HG03575 (cell line): ENCODE results near the gene MSMP.

Experiments
- ATAC-seq: cut with Tn5 transposase; IDR thresholded peaks from one replicate; pipeline ENCODE4 v1.9.1; 2021; ENCODE audit not compliant: unreplicated experiment, insufficient number of reproducible peaks, low FRiP score; ENCODE audit errors: extremely low read depth

Gene MSMP

DNA sequence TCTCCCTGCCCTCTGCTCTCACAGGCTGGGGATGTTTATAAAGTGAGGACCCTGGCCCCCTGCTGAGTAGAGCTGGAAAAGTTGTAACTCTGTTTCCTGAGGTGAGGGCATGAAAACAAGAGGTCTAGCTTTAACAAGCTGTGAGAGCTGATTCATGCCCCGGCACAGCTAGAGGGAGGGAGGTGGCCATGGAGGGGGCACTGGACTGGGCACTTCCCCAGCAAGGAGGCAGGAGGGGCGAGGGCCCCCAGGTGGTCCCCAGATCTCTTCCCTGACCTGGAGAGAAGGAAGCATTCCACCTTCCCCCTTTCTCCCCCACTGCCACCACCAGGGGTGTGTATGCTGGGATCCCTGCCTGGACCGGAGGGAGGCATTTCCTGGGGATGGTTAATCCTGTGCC is at the start of gene MSMP:
MSMP (minus strand) TSS at position 13 of the 400 bp plus-strand sequence. CDS start 147 bp downstream, outside the sequence.
- ATAC-seq: no peak

GRCh38 chr9:35801328-35802128 is 47.5 kb upstream of the MSMP start:
- no peak for ATAC-seq

DNA sequence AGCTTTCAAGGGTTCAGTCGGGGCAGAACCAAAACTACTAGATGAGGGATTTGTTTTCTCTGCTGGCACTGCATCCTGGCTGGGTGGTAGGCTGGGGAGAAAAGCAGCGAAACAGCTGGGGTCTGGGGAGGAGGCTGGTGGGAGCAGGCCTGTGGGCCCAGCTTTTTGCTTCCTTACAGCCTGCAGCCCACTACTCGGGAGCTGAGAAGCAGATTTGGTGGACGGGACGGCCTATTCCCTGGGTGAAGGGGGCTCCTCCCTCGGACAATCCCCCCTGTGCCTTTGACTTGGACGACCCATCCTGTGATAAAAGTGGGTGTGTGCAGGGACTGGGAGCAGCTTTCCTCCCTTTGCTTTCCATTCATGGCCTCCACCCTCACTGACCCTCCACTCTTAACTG is 46.5 kb upstream of the MSMP start:
- ATAC-seq: no peak

DNA sequence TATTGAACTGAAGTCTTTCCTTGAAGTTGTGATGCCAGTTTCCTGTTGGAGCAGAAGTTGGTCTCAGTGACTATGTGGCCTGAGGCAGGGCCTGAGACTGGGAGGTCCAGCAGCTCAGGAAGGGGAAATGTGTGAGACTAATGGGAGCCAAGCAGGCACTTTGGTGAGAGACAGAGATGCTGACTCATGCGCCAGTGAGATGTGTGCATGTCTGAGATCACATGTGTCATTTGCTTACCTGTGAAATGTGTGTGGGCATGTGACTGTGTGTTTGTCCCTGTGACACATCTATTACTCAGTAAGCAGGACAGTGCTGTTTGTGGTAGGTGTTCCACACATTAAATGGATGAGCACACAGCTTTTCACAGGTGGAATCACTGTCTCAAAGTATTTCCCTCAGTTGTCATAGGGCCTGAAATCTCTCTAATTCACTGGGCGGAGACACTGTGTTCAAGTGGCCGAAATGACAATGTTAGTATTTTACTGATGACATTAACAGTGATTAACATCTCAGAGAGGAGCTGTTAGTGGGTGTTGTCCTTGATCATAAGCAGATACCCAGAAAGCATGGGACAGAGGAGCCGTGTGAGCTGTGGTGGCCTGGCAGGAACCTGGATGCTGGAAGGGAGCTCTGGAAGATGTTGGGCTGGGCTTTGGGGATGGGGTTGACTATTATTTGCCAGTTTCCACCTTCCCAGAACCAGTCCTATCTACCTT is 44.7 kb upstream of the MSMP start:
- no peak for ATAC-seq

DNA sequence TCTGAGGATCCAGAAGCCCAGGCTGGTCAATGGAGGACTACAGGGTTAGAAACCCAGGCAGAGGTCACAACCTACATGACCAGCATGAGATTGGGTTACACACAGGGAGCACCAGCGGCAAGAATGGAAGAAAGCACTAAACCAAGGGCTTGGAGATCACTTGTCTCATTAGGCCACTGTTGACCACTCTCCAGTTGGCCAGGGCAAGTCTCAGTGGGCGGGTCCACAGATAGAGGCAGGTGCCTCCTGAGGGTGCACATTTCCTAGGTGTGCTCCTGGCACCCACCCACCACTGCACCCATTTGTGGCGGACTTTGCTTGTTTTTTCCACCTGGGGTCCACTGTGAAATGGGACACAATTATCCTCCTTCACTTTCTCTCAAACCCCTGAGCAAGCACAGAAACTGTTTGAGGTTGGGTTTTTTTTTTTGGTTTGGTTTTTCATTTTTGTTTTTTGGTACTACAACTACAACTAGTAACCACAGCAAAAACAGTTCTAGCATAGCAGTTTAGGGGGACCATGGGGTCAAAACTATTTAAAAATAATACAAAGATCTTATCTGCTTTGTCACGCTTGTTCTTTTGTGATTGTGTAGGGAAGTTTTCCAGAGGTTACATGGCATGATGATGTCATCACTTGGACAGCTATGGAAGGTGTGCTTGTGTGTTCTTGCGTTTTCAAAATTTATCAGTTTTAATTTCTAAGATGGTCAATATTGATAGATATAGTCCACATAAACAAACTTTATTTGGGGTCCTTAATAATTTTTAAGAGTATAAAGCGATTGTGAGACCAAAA is 43.4 kb upstream of the MSMP start:
- no peak for ATAC-seq

DNA sequence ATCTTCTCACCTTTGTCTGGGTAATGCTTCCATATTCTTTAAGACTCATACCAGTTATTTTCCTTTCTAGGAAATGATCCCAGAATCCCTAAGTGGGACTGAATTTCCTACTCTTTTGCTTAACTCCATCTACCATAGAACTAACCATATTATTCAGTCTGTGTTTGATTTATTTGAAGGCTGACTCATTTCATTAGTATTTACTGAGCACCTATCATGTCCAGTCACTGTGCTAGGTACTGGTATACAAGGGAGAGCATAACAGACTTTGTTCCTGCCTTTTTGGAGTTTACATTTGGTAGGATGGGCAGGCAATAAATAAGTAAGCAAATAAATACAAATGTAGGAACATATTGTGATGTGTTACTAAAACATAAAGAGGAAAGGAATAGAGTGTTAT is 41.6 kb upstream of the MSMP start:
- ATAC-seq: no peak

DNA sequence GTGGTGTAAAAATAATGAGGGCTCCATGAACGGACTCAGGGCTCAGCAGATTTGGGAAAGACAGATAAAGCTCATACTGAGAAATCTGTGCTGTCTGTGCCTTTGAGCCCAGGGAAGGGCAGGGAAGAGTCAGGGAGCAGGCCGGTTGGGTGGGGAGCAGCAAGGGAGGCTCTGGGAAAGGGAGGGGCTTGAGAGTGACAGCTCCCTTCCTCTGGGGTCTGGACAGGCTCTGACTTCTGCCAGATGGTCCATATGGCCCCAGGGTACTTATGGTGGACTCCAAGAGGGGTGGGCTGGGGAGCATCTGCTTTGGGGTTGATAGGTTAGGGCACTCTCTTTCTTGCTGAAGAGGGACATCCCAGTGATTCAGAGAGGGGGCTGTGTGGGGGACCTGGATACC is 39.4 kb upstream of the MSMP start:
- ATAC-seq: no peak

- ATAC-seq: no peak
Measured at GRCh38 chr9:35792826-35793225, 38.8 kb upstream of the MSMP start.

DNA sequence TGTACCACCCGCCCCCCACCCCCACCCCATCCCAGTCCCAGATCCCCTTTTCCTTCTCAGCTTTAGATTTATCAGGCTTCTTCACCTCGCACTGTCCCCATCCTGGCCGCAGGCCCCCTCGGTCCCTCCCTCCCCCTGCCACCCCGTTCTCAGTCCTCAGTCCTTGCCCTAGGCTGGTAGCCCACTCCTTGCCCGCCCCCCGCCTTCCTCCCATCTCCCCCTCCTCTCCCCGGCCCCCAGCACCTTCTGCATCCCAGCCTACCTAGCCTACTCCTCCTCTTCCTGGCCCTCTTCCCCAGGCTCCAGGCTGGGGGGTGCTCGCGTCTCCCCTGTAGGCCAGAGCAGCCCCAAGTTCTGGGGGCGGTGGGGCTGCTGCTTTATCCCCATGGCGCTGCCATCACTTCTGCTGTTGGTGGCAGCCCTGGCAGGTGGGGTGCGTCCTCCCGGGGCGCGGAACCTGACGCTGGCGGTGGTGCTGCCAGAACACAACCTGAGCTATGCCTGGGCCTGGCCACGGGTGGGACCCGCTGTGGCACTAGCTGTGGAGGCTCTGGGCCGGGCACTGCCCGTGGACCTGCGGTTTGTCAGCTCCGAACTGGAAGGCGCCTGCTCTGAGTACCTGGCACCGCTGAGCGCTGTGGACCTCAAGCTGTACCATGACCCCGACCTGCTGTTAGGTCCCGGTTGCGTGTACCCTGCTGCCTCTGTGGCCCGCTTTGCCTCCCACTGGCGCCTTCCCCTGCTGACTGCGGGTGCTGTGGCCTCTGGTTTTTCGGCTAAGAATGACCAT is 38.1 kb upstream of the MSMP start:
- no peak for ATAC-seq

DNA sequence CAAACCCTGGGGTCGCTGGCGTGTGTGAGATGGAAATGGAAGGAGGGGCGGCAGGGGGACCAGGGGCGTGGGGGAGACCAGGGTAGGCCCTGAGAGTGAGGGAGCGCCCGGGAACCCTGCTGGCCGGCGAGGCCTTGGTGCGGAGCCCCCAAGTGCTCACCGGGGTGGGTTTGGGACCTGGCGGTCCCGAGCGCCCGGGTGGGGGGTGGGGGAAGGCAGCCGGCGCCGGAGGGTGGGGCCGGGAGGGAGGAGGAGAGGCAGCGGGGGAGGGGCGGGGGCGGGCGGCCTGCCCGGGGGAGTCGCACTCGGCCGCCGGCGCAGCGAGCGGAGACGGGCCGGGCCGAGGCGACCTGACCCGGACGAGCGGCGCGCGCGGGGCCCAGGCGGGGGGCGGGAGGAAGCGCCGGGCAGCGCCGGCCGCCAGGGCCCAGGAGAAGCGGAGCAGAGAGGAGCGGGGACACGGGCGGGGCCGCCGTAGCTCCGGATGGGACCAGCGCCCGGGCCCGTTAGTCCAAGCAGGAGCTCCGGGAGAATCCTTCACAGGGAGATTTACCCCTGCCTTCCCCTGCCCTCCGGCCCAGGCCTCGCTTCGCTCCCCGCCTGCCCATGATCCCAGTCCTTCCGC is 37.3 kb upstream of the MSMP start, which contains the start of gene NPR2:
NPR2 (plus strand) TSS at position 295 of the 625 bp plus-strand sequence. CDS start 818 bp downstream, outside the sequence.
- no peak for ATAC-seq

- ATAC-seq: no peak
Measured at GRCh38 chr9:35790385-35791296, 36.6 kb upstream of the MSMP start.

- ATAC-seq: no peak
Measured at GRCh38 chr9:35790025-35790384, 35.9 kb upstream of the MSMP start.

DNA sequence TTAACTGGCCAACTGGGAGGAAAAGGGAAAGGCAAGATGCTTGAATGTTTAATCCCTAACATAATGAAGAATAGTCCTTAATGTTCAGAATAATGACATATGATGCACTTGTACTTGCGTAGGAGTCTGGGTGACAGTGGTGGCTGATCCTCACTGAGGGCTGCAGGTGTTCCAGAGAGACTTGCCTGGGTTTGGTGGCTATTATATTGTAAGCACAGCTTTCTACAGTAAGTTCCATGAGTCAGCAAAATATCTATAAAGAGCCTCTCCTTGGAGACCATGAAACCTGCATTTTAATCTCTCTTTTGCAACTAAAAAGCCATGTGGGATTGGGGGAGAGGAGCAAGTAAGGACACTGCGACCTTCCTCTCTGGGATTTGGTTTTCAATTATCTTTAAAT is 35.5 kb upstream of the MSMP start:
- ATAC-seq: no peak

DNA sequence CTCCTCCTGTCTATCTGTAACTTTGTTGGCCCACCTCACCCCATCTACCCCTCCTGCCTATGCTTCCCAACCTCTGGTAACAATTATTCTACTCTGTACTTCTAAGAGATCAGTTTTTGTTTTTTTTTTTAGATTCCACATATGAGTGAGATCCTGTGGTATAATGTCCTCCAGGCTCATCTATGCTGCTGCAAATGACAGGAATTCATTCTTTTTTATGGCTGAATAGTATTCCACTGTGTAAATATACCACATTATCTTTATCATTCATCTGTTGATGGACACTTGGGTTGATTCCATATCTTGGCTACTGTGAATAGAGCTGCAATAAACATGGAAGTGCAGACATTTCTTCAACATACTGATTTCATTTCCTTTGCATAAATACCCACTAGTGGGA is 29.3 kb upstream of the MSMP start:
- no peak for ATAC-seq

- ATAC-seq: no peak
Measured at GRCh38 chr9:35781066-35781465, 27.0 kb upstream of the MSMP start.

- ATAC-seq: no peak
Measured at GRCh38 chr9:35778496-35778895, 24.4 kb upstream of the MSMP start.

DNA sequence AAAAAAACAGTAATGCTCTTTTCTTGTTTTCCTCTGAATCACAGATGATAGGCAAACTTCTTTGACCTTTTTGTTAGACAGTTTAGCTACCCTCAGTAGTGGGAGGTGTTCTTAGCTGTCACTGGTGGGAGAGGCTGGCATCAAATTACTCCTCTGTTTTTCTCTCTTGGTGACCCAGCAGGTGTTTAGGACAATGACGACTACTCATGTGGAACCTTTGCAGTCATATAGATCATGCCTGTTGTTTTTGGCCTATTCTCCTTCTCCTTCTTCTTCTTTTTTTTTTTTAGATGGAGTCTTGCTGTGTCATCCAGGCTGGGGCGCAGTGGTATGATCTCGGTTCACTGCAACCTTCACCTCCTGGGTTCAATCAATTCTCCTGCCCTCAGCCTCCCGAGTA is 21.9 kb upstream of the MSMP start:
- no peak for ATAC-seq
